GM19463 (cell line): ENCODE data around the gene NR5A2.
"Not testable (repeated sequence)": the region's sequence is repeated elsewhere in the genome, so short reads cannot be mapped to it uniquely, and the experiment has no call there.

Experiments
- ATAC-seq: cut with Tn5 transposase; IDR thresholded peaks from one replicate; pipeline ENCODE4 v1.9.1; 2021; ENCODE audit warnings: mild to moderate bottlenecking, moderate library complexity; ENCODE audit not compliant: unreplicated experiment

NR5A2 gene

DNA sequence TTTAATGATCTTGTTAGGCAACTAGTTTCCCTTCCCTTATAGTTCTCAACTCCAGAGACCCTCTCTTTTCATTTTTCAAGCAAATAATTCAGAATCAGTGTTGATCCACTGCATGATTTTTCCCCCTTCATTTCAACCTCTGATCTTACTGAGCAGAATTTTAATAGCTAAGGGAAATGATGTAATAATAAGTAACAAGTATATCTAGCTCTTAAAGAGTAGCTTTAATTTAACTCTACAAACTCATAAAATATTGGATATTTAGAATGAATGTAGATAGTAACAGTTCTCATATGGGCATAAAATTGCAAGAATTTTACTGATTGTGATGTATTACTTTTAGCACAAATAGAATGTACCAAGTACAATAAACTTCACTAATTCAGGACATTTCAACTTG lies 130.2 kb downstream of the NR5A2 start:
- no peak for ATAC-seq

DNA sequence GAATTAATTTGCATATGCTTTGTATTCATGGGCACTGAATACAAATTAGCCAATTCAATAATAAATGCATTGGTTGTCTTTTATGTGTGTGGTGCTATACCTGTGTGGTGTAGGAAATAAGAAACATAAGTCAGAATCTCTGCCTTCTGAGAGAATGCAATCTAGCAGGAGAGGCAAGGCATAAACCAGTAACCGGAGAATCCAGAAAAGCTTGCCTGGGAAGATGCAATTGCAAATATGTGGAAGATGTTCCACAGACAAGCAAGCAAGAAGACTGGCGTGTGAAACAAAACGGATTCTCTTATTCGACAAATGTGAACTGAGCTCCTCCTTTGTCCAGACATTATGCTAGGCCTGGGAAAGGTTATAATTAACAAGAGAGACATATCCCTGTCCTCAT lies 134.3 kb downstream of the NR5A2 start:
- no peak for ATAC-seq

DNA sequence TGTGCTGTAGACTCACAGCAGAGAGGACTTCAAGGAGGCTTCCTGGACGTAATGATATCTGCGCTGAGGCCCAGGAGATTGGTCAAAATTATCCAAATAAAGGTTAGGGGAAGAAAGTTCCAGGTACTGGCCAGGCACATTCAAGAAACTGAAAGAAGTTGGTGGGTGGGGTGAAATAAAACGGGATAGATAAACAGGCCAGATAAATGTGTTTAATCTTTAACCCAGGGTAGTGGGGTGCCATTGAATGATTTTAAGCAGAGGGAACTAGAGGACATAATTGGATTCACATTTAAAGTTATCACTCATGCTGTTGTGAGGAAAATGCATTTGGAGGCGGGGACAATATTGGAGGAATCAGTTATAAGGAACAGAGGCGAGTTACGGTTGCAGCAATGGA lies 134.7 kb downstream of the NR5A2 start:
- no peak for ATAC-seq

DNA sequence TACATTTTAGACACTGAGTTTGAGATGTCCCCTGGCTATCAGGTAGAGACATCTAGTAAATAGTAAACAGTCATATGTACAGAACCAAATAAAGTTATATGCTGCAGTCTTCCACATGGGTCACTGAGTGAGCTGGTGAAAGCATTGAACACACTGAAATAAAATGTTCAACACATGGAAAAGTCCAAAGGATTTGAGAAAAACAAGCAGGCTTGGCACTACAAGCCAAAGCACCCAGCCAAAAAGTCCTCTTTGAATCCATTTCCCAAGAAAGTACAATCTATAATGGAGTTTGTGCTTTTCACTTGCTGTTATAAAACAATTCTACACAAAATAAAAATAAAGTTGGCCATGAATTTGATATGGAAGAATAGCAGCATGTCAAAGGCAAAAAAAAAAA lies 135.4 kb downstream of the NR5A2 start:
- ATAC-seq: no peak

GRCh38 chr1:200163911-200164310 lies 136.4 kb downstream of the NR5A2 start:
- no peak for ATAC-seq

DNA sequence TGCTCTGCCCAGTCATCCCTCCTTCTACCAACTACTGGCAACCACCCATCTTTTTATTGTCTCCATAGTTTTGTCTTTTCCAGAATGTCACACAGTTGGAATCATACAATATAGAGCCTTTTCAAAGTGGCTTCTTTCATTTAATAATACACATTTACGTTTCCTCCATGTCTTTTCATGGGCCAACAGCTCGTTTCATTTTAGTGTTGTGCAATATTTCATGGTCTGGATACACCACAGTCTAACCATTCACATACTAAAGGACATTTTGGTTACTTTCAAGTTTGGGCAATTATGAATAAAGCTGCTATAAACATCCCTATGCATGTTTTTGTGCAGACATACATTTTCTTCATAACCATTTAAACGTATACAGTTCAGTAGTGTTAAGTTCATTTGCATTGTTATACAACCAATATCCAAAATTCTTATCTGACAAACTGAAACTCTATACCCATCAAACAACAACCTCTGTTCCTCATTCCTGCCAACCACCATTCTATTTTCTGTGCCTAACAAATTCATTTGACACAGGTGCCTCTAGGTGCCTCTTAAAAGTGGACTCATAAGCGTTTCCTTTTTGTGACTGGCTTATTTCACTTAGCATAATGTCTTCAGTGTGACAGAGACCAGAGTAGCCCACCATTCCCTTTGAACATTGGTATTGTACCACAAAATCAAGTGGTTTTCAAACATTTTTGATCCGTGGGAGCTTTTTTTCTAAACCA lies 138.1 kb downstream of the NR5A2 start:
- ATAC-seq: no peak

GRCh38 chr1:200166411-200166810 lies 138.9 kb downstream of the NR5A2 start:
- no peak for ATAC-seq

DNA sequence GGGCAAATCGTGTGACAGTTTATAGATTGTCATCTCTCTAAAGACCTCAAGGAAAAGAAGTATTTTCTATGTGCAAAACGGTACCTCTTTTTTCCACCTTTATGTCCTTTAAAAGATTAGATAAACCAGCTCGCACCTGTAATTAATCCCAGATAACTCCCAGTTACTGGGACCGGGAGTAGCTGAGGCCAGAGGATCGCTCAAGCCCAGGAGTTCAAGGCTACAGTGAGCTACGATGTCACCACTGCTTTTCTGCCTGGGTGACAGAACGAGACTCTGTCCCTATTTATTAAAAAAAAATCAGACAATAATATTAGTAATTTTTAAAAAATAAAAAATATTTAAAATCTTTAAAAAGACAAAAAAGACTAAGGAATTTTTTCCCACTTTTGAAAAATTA lies 141.4 kb downstream of the NR5A2 start:
- no peak for ATAC-seq

GRCh38 chr1:200172311-200172710 lies 144.8 kb downstream of the NR5A2 start:
- no peak for ATAC-seq

DNA sequence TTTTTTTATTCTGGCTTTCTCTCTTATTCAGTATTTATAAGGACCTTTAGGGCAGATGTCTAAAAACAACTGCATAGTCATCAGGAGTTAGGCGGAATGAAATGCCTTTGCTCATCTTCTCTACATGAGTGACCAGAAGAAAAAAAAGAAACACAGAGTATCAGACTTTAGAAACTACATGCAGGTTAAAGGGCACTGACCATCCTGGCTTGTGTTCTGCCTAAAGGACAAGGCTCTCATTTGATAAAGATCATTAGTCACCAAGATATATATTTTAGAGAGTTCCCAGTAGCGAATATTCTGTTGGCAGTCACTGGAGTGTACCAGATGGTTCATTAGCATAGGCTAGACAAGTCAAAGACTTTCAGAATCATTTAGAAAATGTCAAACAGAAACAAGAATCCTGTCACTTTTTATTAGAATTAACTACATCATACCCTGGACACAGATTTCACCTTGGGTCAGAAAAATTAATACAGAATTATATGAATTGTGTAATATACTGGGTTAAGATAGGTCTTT lies 145.6 kb downstream of the NR5A2 start:
- no peak for ATAC-seq

DNA sequence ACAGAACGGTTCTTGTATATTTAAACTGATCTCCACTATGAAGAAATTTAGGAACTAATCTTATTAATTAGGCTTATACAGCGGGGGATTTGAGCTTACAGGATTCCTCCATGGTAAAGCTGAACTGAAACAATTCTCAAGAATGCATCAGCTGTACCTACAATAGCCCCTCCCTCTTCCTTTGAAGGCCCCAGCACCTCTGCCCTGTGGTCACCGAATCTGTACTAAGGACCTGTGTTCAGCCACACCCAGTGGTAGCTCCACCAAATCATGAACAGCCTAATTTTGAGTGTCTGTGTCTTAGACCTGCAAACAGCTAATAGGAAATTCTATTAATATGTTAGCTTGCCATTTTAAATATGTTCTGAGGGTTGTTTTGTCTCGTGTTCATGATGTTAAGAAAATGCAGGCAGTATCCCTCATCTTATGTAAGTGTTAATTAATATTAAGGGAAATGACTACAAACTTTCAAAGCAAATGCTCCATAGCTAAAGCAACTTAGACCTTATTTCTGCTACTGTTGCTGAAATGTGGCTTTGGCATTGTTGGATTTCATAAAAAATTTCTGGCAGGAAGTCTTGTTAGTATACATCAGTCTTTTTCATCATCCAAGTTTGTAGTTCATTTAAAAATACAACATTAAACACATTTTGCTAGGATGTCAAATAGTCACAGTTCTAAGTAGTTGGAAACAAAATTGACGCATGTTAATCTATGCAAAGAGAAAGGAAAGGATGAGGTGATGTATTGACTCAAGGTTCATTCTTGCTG lies 147.2 kb downstream of the NR5A2 start:
- no peak for ATAC-seq

- no peak for ATAC-seq
Measured at GRCh38 chr1:200176181-200176580, 148.7 kb downstream of the NR5A2 start.

- ATAC-seq: no peak
Measured at GRCh38 chr1:200176798-200177197, 149.3 kb downstream of the NR5A2 start.

GRCh38 chr1:200178340-200178739 lies 150.8 kb downstream of the NR5A2 start:
- no peak for ATAC-seq

DNA sequence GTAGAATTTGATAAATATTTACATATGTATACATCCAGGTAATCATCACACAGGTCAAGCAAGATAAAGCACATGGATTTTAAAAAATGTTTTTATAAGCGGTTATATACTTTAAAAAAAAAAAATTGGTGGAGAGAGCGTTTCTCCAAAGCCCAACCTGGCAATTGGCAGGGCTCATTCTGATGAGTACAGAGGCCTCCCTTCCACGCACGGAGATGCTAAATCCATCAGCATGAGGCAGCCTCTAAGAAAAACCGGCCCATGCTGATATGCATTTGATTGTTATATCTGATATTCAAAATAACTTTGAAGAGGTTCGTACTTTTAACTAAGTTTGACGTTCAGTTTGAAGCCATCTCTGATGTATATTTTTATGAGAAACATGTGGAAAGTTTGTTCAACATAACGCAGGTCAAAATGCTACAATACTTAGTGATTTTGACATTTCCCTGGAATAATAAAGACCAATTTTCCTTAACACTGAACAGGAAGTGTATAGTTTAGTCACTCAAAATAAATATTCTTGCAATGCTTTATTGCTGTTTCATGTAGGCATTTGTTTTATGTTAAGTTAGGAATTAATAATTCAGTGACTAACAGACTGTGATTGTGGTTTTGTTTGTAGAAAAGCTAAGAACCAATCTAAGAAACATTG lies 151.7 kb downstream of the NR5A2 start:
- no peak for ATAC-seq

DNA sequence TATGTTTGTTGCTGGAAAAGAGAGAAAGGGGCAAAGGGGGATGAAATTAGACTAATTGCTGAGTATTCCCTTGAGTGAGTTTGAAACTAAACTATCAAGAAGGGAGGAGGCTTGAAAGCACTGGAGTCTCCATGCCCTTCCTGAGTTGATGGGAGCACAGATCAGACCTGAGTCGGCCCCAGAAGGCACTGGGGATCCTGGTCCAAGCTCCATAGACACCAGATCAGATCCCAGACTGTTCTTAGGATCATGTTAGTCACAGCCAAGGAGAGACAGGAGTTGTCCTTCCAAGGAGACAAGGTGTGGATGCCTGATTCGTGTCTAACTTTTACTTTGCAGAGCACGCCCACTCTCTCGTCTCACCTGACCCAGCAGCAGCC lies 152.3 kb downstream of the NR5A2 start:
- ATAC-seq: no peak

- no peak for ATAC-seq
Measured at GRCh38 chr1:200180821-200181220, 153.3 kb downstream of the NR5A2 start.

DNA sequence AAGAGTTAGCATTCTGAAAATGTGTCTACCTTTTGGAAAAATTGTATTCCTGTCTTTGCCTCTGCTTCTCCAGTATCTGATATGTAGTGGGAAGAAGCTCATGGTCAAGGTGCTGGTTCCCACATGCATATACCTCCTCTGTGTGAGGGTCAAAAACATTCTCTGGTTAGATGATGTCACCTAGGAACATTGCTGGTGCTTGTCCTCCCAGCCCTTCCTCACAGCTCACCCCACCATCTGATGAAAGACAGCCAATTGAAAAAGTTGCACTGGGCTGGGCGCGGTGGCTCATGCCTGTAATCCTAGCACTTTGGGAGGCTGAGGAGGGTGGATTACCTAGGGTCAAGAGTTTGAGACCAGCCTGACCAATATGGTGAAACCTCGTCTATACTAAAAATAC lies 154.4 kb downstream of the NR5A2 start:
- ATAC-seq: no peak

- no peak for ATAC-seq
Measured at GRCh38 chr1:200182701-200183100, 155.2 kb downstream of the NR5A2 start.

DNA sequence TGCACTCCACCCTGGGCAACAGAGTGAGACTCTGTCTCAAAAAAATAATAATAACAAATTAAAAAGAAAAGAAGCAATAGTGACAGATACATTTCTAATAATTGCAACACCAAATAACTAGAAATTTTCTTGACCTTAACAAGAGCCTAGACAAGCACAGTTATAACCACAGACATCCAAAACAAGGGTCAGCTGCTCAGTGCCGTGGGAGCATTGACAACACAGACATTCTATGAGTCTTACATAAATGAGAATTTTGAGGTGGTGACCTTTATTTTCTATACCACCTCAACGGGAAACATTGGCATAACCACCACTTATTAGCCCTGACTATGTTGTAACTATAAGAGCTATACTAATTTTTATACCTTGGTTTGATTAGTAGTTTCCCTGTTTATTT lies 156.1 kb downstream of the NR5A2 start:
- ATAC-seq: no peak

- no peak for ATAC-seq
Measured at GRCh38 chr1:200184196-200184595, 156.7 kb downstream of the NR5A2 start.

DNA sequence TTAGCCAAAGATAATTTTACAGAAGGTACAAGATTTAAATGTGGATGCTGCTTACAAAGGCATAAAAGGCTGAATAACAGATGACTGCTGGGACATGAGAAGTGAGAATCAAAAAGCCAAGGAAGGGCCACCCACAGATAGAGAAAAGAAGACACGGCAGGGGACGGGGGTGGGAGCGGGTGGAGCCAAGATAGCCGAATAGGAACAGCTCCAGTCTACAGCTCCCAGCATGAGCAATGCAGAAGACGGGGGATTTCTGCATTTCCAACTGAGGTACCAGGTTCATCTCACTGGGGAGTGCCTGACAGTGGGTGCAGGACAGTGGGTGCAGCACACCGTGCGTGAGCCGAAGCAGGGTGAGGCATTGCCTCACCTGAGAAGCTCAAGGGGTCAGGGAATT lies 157.7 kb downstream of the NR5A2 start:
- not testable (repeated sequence) for ATAC-seq
